ENCODE results near the gene ZNF141. TPM values are rescaled to one million over a fixed set of nuclear protein-coding genes. Genes with fewer than 3 reads are reported as not detected.

The ZNF141 gene
- total RNA-seq, 2 donors from 2014 or later = 16.7 to 17.4 TPM

- no peak for TF ChIP-seq CTCF (IDR thresholded peaks at IDR 0.05)
- peak; percentile 51 for DNase-seq
- Histone ChIP-seq H3K9ac (ENCODE audit: low read depth in 2 of 2, low read length in 2 of 2) (no peak within 1 kb of the TSS), H3K27me3 (no peaks in the 10 kb centered on the region), H3K4me3 (peak within 1 kb of the TSS; percentile 9), H3K9me3 (no peaks in the 10 kb centered on the region), H3K36me3 (no peaks in the 10 kb centered on the region), H3K27ac (no peak within 1 kb of the TSS), H3K4me1 (no peaks in the 10 kb centered on the region)
- intact Hi-C loops (cut with DNase I) = no loop called here
Observed at GRCh38 chr4:304969-305680, 32.5 kb upstream of the ZNF141 start, which contains the start of gene ZNF732. Gene ZNF732, minus strand, starts transcription at chr4:305474. Its CDS starts 164 bp downstream, at chr4:305310.

GRCh38 chr4:306551-306961 lies 31.1 kb upstream of the ZNF141 start:
- H3K9me3 ChIP-seq = no peaks in the 10 kb centered on the region
- H3K4me1 ChIP-seq = no peaks in the 10 kb centered on the region
- H3K27ac ChIP-seq = no peak overlapping the region
- no peak for DNase-seq
- H3K36me3 ChIP-seq = no peaks in the 10 kb centered on the region
- no peaks in the 10 kb centered on the region for H3K27me3 ChIP-seq
- TF ChIP-seq CTCF (IDR thresholded peaks at IDR 0.05) = no peak
- H3K9ac ChIP-seq (ENCODE audit: low read depth in 2 of 2, low read length in 2 of 2) = no peak overlapping the region
- no peak overlapping the region for H3K4me3 ChIP-seq
- intact Hi-C loops (cut with DNase I) = no loop called here

- Histone ChIP-seq H3K4me1 (no peaks in the 10 kb centered on the region), H3K36me3 (no peaks in the 10 kb centered on the region), H3K9ac (ENCODE audit: low read depth in 2 of 2, low read length in 2 of 2) (no peak overlapping the region), H3K9me3 (no peaks in the 10 kb centered on the region), H3K27me3 (no peaks in the 10 kb centered on the region), H3K4me3 (no peak overlapping the region), H3K27ac (no peak overlapping the region)
- no peak for DNase-seq
- intact Hi-C loops (cut with DNase I) = no loop called here
- TF ChIP-seq CTCF (IDR thresholded peaks at IDR 0.05) = no peak
Observed at GRCh38 chr4:309807-310206, 27.8 kb upstream of the ZNF141 start.

GRCh38 chr4:314296-314903 lies 23.2 kb upstream of the ZNF141 start:
- Histone ChIP-seq H3K27me3 (no peaks in the 10 kb centered on the region), H3K4me1 (no peaks in the 10 kb centered on the region), H3K9ac (ENCODE audit: low read depth in 2 of 2, low read length in 2 of 2) (no peak overlapping the region), H3K9me3 (no peaks in the 10 kb centered on the region), H3K4me3 (no peak overlapping the region), H3K36me3 (no peaks in the 10 kb centered on the region), H3K27ac (no peak overlapping the region)
- no peak for DNase-seq
- intact Hi-C loops (cut with DNase I) = no loop called here
- TF ChIP-seq CTCF (IDR thresholded peaks at IDR 0.05) = no peak

GRCh38 chr4:328729-329128 lies 8.9 kb upstream of the ZNF141 start:
- Histone ChIP-seq H3K9ac (ENCODE audit: low read depth in 2 of 2, low read length in 2 of 2) (no peak overlapping the region), H3K4me3 (no peak overlapping the region), H3K4me1 (no peaks in the 10 kb centered on the region), H3K36me3 (no peaks in the 10 kb centered on the region), H3K27ac (no peak overlapping the region), H3K9me3 (no peaks in the 10 kb centered on the region), H3K27me3 (no peaks in the 10 kb centered on the region)
- no peak for DNase-seq
- intact Hi-C loops (cut with DNase I) = no loop called here
- TF ChIP-seq CTCF (IDR thresholded peaks at IDR 0.05) = no peak
